H9 (cell line): Measurements from ENCODE around the gene RPS17. TPM values are rescaled to one million over a fixed set of nuclear protein-coding genes. Genes with fewer than 3 reads are reported as not detected.

Experiments
- DNase-seq: peaks from one replicate; pipeline ENCODE4 v3.0.0-alpha.2; 2017
- H2AFZ ChIP-seq: one replicate; pipeline ENCODE4 v1.6.1; 2013; ENCODE audit warnings: mild to moderate bottlenecking, low read length, control low read depth, moderate library complexity
- H2AK5ac ChIP-seq: 2 replicates; pipeline ENCODE4 v1.6.1; 2013; ENCODE audit warnings: low read length, control low read depth, mixed read lengths; ENCODE audit not compliant: insufficient read length
- H2BK120ac ChIP-seq: one replicate; pipeline ENCODE4 v1.6.1; 2013; ENCODE audit warnings: low read depth, mild to moderate bottlenecking, low read length, control low read depth, inconsistent platforms; ENCODE audit not compliant: poor library complexity, severe bottlenecking
- H2BK12ac ChIP-seq: 2 replicates; pipeline ENCODE4 v1.6.1; 2013; ENCODE audit warnings: low read length, control low read depth, mixed read lengths, low read depth; ENCODE audit not compliant: insufficient read length
- H2BK15ac ChIP-seq: 2 replicates; pipeline ENCODE4 v1.6.1; 2013; ENCODE audit warnings: low read depth, low read length, control low read depth
- H2BK20ac ChIP-seq: one replicate; pipeline ENCODE4 v1.6.1; 2013; ENCODE audit warnings: low read depth, mild to moderate bottlenecking, low read length, control low read depth, inconsistent platforms; ENCODE audit not compliant: poor library complexity, severe bottlenecking
- H2BK5ac ChIP-seq: 2 replicates; pipeline ENCODE4 v1.6.1; 2013; ENCODE audit warnings: low read length, control low read depth, mixed read lengths; ENCODE audit not compliant: insufficient read length
- H3K14ac ChIP-seq: 2 replicates; pipeline ENCODE4 v1.6.1; 2013; ENCODE audit warnings: low read length, control low read depth; ENCODE audit not compliant: insufficient read depth
- H3K18ac ChIP-seq: 2 replicates; pipeline ENCODE4 v1.6.1; 2013; ENCODE audit warnings: low read depth, mild to moderate bottlenecking, mixed read lengths, low read length, control low read depth; ENCODE audit not compliant: insufficient read length
- H3K23ac ChIP-seq: 2 replicates; pipeline ENCODE4 v1.6.1; 2013; ENCODE audit warnings: low read length, control low read depth, mixed read lengths, low read depth; ENCODE audit not compliant: insufficient read length
- H3K23me2 ChIP-seq: 2 replicates; pipeline ENCODE4 v1.6.1; 2013; ENCODE audit warnings: low read depth, mild to moderate bottlenecking, mixed read lengths, low read length, control low read depth; ENCODE audit not compliant: insufficient read length, poor library complexity, severe bottlenecking
- H3K27ac ChIP-seq: 2 replicates; pipeline ENCODE4 v1.5.1; 2013; ENCODE audit warnings: low read length, control low read depth, mixed read lengths, low read depth; ENCODE audit not compliant: insufficient read length
- H3K27me3 ChIP-seq: 2 replicates; pipeline ENCODE4 v1.6.1; 2013; ENCODE audit warnings: low read length, control low read depth, inconsistent platforms; ENCODE audit not compliant: insufficient read depth
- H3K4ac ChIP-seq: 2 replicates; pipeline ENCODE4 v1.6.1; 2013; ENCODE audit warnings: low read depth, mild to moderate bottlenecking, control low read depth, inconsistent platforms, low read length, moderate library complexity
- H3K4me1 ChIP-seq: 2 replicates; pipeline ENCODE4 v1.6.1; 2013; ENCODE audit warnings: low read length, control low read depth, inconsistent platforms; ENCODE audit not compliant: insufficient read depth
- H3K4me2 ChIP-seq: 2 replicates; pipeline ENCODE4 v1.6.1; 2013; ENCODE audit warnings: low read length, control low read depth, mixed read lengths; ENCODE audit not compliant: insufficient read length, insufficient read depth
- H3K56ac ChIP-seq: 2 replicates; pipeline ENCODE4 v1.6.1; 2013; ENCODE audit warnings: low read depth, mild to moderate bottlenecking, mixed read lengths, low read length, control low read depth; ENCODE audit not compliant: insufficient read length
- H3K79me1 ChIP-seq: 2 replicates; pipeline ENCODE4 v1.6.1; 2013; ENCODE audit warnings: low read depth, mild to moderate bottlenecking, moderate library complexity, low read length, control low read depth, inconsistent platforms; ENCODE audit not compliant: insufficient read depth, poor library complexity, severe bottlenecking
- H3K79me2 ChIP-seq: 2 replicates; pipeline ENCODE4 v1.6.1; 2013; ENCODE audit warnings: low read length, control low read depth, inconsistent platforms; ENCODE audit not compliant: insufficient read depth
- H3K9ac ChIP-seq: 2 replicates; pipeline ENCODE4 v1.6.1; 2013; ENCODE audit warnings: low read length, control low read depth, mixed read lengths; ENCODE audit not compliant: insufficient read length; ENCODE audit errors: extremely low read depth
- H3K9me3 ChIP-seq: one replicate; pipeline ENCODE4 v1.6.1; 2013; ENCODE audit warnings: low read depth, low read length, inconsistent platforms; ENCODE audit not compliant: control insufficient read depth
- H3T11ph ChIP-seq: one replicate; pipeline ENCODE4 v1.6.1; 2013; ENCODE audit warnings: mild to moderate bottlenecking, low read length, control low read depth, inconsistent platforms
- H4K20me1 ChIP-seq: one replicate; pipeline ENCODE4 v1.6.1; 2013; ENCODE audit not compliant: control insufficient read depth, insufficient read length, insufficient read depth
- H4K5ac ChIP-seq: 2 replicates; pipeline ENCODE4 v1.6.1; 2013; ENCODE audit warnings: low read depth, mild to moderate bottlenecking, mixed read lengths, low read length, control low read depth; ENCODE audit not compliant: insufficient read length
- H4K8ac ChIP-seq: replicated peaks from 2 replicates; pipeline ENCODE4 v1.6.1; 2013; ENCODE audit warnings: low read length, control low read depth, mixed read lengths, low read depth; ENCODE audit not compliant: insufficient read length
- H4K91ac ChIP-seq: 2 replicates; pipeline ENCODE4 v1.6.1; 2013; ENCODE audit warnings: low read depth, mild to moderate bottlenecking, moderate library complexity, mixed read lengths, low read length, control low read depth; ENCODE audit not compliant: insufficient read length
- H3K27ac Mint-ChIP-seq, 3 experiments: 2 replicates in 2 of 3; 3 replicates in 1 of 3; pipeline ENCODE4 v1.8.0; 2020 to 2021; ENCODE audit warnings: mixed read lengths in 3 of 3, mild to moderate bottlenecking in 1 of 3, moderate library complexity in 1 of 3
- H3K27me3 Mint-ChIP-seq: 2 replicates; pipeline ENCODE4 v1.8.0; 2021; ENCODE audit warnings: low read depth, mild to moderate bottlenecking, moderate library complexity, mixed read lengths
- H3K36me3 Mint-ChIP-seq, 3 experiments: 2 replicates in 2 of 3; 3 replicates in 1 of 3; pipeline ENCODE4 v1.8.0; 2020 to 2021; ENCODE audit warnings: low read depth in 3 of 3, mixed read lengths in 3 of 3; ENCODE audit not compliant: insufficient read depth in 1 of 3
- H3K4me1 Mint-ChIP-seq, 2 experiments: 2 replicates each; pipeline ENCODE4 v1.8.0; 2020; ENCODE audit warnings: mixed read lengths in 2 of 2
- H3K4me3 Mint-ChIP-seq, 2 experiments: 2 replicates in 1 of 2; 3 replicates in 1 of 2; pipeline ENCODE4 v1.8.0; 2020 to 2021; ENCODE audit warnings: mild to moderate bottlenecking in 2 of 2, mixed read lengths in 2 of 2, moderate library complexity in 1 of 2
- H3K9me3 Mint-ChIP-seq, 2 experiments: 2 replicates in 1 of 2; 3 replicates in 1 of 2; pipeline ENCODE4 v1.8.0; 2020; ENCODE audit warnings: mild to moderate bottlenecking in 2 of 2, mixed read lengths in 2 of 2, moderate library complexity in 1 of 2
- CTCF ChIP-seq: fragments of 200-600 bp; sonication (generic); conservative IDR thresholded peaks from 3 replicates; pipeline ENCODE4 v1.8.0; 2021; ENCODE audit warnings: antibody characterized with exemption, mild to moderate bottlenecking
- whole genome bisulfite sequencing: extraction: QIAGEN DNeasy Blood & Tissue Kit; methylation state at CpG from one replicate; pipeline ENCODE4 v1.1.7; 2013; ENCODE audit warnings: missing lambda C conversion rate, low lambda C conversion rate, mixed read lengths; ENCODE audit not compliant: insufficient read length; ENCODE audit errors: extremely low coverage; 5-methylcytosine and 5-hydroxymethylcytosine counted together
- total RNA-seq: library from RNA; stranded (reverse); gene quantifications from 2 replicates; pipeline ENCODE4 v1.2.1, GENCODE V29; 2021

RPS17 gene
- total RNA-seq, 1 experiment from 2014 or later: 2,597 TPM

GRCh38 chr15:82554351-82554750 is 14.1 kb upstream of the RPS17 start:
- Histone ChIP-seq H3K23ac (no peak overlapping the region), H4K20me1 (no peaks in the 10 kb centered on the region), H3K4me2 (no peak overlapping the region), H4K5ac (no peak overlapping the region), H3K14ac (no peak overlapping the region), H3K4me1 (0 out of 2 replicates have a peak, but pooled peaks cover 4% of the 10 kb centered on the region), H2BK12ac (no peak overlapping the region), H3K4ac (no peak overlapping the region), H4K91ac (no peak overlapping the region), H3K56ac (no peak overlapping the region), H3K79me1 (no peaks in the 10 kb centered on the region), H3K27me3 (no peaks in the 10 kb centered on the region; the same call in 1 of the 2 replicates), H2BK120ac (no peak overlapping the region), H2AFZ (no peak overlapping the region), H3T11ph (no peak overlapping the region), H2BK15ac (no peak overlapping the region), H3K79me2 (no peaks in the 10 kb centered on the region), H4K8ac (no peak overlapping the region), H3K9me3 (no peaks in the 10 kb centered on the region), H2BK5ac (no peak overlapping the region), H3K18ac (no peak overlapping the region), H2BK20ac (no peak overlapping the region), H3K9ac (no peak overlapping the region), H3K27ac (no peak overlapping the region), H2AK5ac (no peak overlapping the region), H3K23me2 (no peaks in the 10 kb centered on the region)
- no peak for DNase-seq
- Mint-ChIP-seq H3K27ac (no peak overlapping the region), H3K4me3 (no peak overlapping the region), H3K36me3 (no peaks in the 10 kb centered on the region), H3K9me3 (no peaks in the 10 kb centered on the region), H3K4me1 (peaks cover 16 to 20% of the 10 kb centered on the region in 2 experiments), H3K27me3 (peaks cover 38% of the 10 kb centered on the region)
- no CpG with 5 or more reads among the region's 1 CpG for WGBS
- no peak for TF ChIP-seq CTCF
